Fibroblast of skin of left biceps (primary cell): Measurements from ENCODE around the gene KCNV2.
"Not testable (repeated sequence)": the region's sequence is repeated elsewhere in the genome, so short reads cannot be mapped to it uniquely, and the experiment has no call there.

Experiments
- DNase-seq, 2 experiments: peaks; one replicate each; pipeline ENCODE4 v3.0.0-alpha.2; 2013; ENCODE audit warnings: low read depth in 2 of 2

Gene KCNV2

GRCh38 chr9:2717385-2717784 lies at the start of gene KCNV2:
Gene KCNV2, plus strand, starts transcription at chr9:2717510. Its CDS starts 230 bp downstream, at chr9:2717740.
- DNase-seq: no peak

DNA sequence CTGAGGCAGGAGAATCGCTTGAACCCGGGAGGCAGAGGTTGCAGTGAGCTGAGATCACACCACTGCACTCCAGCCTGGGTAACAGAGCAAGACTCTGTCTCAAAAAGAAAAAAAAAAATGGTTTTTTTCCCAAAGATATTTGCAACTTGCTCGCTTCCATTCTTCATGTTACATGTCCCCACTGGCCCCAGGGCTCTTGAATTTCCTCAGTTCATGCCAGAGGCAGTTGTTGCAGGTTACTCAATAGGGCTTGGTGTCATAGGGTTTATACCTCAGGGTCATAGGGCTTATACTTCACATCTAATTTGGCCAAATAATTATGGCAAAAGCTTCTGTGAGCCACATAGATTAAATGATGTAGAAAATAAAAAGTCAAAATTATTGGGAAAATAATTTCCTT lies 44.1 kb upstream of the KCNV2 start:
- no peak for DNase-seq

GRCh38 chr9:2674141-2674824 lies 43.0 kb upstream of the KCNV2 start:
- DNase-seq: no peak

DNA sequence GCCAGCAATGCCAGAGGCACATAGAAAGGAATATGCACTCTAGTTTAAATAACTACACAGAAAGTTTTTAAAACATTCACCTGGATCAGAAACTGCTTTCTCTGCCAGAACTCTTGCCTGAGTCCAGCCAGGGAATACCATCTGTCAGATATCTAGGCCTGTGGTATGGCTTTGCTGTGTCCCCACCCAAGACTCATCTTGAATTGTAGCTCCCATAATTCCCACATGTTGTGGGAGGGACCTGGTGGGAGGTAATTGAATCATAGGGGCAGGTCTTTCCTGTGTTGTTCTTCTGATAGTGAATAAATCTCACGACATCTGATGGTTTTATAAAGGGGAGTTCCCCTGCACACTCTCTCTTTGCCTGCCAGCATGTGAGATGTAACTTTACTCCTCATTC lies 41.5 kb upstream of the KCNV2 start:
- no peak for DNase-seq

DNA sequence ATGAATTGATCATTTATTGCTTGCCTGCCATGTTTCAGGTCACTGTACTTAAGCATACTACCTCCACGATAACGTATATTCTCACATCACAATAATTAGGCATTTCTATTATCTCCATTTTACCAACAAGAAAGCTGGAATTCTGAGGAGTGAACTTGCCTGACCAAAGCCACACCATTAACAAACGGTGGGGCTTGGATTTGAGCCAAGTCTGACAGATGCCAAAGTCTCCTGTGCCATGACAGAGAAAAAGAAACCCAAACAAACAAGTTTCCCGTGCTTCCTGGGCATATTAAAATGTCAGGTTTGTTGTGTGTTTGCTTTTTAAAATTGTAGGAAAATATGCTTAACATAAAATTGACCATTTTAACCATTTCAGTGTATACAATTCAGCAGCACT lies 40.8 kb upstream of the KCNV2 start:
- no peak for DNase-seq

DNA sequence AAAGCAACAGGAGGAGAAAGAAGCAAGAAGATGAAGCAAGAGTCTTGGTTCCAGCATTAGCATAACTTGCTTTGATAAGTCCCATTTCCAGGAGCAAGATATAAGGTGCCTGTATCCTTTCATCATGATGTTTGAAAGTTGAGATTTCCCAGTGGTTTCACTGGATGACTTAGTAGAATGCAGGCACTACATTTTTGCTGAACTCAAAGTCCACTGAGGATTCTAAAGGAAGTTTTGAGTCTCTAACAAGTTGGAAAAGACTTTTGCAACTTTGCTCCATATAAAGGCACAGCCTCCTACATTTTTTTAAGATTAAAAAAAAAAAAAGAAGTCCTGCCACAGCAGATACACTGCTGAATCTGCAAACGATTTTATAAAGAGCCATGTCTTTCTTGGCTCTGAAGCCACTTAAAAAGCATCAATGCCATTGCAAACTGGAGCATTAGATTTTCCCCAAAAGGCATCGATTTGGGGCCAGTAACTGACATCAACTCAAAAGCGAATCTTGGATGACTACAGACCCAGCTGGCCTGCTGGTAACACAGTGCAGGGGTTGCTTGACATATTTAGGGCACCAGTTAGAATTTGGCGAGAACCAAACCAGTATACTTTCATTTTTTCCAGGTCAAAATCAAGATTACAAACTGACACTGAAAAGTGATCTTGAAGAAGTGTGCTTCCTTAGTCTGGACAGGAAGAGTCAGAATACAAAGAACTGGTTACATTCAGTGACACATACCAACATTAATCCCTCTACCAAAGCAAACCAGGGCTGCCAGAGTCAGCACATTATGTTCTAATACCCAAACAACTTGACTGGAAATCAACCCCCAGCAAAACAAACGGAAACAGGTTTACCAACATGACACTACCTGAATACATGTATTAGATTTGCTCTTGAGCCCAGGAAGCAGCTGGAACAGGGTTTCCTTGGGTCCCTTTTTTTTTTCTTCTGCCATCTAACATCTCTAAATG lies 39.1 kb upstream of the KCNV2 start:
- no peak for DNase-seq

GRCh38 chr9:2679011-2679410 lies 38.3 kb upstream of the KCNV2 start:
- DNase-seq: no peak

- no peak for DNase-seq
Measured at GRCh38 chr9:2681981-2682380, 35.3 kb upstream of the KCNV2 start.

- no peak for DNase-seq
Measured at GRCh38 chr9:2686911-2687310, 30.4 kb upstream of the KCNV2 start.

- no peak for DNase-seq
Measured at GRCh38 chr9:2688636-2689035, 28.7 kb upstream of the KCNV2 start.

DNA sequence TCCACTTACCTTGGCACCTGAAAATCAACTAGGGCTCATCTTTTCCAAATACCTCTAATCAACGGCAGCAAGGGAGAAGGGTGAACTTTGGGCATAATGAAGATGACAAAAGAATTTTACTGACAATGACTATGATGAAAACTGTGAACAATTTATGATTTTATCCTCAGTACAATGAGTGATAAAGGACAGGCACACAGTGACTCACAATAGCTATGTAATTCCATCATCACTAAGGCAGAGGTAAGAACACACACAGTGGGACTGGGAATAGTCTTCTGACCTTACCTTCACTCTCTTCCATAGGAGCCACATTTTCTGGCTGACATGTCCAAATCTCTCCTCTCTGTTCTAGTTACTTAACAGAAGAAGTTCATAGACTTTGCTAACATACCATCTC lies 26.1 kb upstream of the KCNV2 start:
- DNase-seq: no peak

DNA sequence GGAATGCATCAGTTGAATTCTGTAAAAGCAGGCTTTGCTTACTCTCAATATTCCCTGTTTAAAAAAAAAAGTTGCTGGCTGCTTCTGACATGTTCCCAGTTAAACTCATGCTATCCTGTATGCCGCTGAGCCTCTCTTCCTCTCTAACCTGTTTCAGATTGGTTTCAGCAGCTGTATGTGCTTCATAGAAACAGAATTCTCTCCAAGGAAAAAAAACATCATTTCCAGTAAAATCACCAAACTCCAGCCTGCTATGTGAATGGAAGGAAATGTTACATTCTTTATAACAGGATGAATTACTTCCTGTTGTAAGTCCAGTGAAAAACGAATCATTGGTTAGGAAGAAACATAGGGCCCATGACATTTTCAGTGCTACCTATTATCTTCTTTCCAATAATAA lies 25.7 kb upstream of the KCNV2 start:
- DNase-seq: peak in 1 of 2 experiments; percentile 9

DNA sequence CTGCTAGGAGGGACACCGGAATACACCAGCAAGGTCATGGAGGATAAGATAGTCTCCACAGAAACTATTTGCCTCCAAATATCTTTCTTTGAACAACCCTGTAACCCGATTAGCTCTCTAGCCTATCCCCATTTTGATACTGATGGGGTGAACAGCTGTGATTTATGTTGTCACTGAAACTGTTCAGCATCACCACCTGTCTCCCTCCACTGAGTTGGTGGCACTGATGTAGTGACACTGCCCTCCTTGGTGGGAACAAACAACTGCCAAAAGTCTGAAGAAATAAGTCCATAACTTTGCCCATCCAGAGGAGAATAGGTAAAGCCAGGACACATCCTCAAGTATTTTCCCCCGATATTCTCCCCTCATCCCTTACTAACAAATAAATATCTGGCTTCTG lies 24.3 kb upstream of the KCNV2 start:
- DNase-seq: no peak

DNA sequence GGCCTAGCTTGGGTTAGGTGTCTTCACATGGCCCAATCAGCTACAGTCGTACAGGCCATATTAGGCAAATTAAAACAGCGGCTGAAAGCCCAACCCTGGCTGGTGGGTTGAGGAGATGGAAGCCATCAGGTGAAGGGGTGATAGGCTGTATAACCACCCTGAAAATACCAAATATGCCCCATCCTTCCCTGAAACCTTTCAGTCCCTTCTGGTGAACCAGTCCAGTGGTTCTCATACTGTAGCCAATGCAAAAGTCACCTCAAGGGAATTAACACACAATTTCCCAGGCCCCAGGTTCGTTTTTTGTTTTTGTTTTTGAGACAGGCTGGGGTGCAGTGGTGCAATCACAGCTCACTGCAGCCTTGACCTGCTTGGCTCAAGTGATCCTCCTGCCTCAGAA lies 19.8 kb upstream of the KCNV2 start:
- no peak for DNase-seq

DNA sequence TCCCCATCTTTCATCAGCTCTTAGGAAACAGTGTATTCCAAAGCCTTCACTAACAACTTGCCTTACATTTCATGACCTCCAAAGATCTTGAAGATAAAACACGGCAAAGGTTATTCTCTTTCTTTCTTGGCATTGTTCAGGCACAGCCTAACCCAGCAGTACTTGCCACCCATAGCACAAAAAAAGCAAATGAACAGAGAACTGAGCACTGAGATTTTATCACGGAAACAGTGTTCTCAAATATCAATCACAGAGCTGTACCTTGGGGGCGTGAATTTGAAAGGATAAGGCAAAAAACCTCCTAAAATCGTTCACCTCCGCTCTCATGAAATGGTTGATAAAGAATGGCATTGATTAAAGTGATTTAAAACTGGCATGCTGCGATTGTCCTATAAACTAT lies 16.9 kb upstream of the KCNV2 start:
- DNase-seq: no peak

GRCh38 chr9:2700909-2701550 lies 16.3 kb upstream of the KCNV2 start:
- DNase-seq: no peak

DNA sequence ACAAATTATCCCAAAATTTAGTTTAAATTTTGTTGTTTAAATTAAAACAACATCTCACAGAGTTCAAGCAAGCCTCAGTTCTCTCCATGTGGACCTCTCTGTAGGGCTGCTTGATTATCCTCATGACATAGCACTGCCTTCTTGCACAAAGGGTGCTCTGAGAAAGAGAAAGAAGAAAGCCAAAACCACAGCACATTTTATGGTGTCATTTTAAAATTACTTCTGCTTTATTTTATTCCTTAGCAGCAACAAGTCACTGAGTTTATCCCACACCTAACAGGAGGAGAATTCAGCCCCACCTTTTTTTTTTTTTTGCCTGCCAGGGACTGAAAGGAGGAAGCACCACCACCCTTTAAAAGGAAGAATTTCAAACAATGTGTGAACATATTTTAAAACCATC lies 12.8 kb upstream of the KCNV2 start:
- no peak for DNase-seq

GRCh38 chr9:2707256-2707655 lies 10.1 kb upstream of the KCNV2 start:
- not testable (repeated sequence) for DNase-seq

DNA sequence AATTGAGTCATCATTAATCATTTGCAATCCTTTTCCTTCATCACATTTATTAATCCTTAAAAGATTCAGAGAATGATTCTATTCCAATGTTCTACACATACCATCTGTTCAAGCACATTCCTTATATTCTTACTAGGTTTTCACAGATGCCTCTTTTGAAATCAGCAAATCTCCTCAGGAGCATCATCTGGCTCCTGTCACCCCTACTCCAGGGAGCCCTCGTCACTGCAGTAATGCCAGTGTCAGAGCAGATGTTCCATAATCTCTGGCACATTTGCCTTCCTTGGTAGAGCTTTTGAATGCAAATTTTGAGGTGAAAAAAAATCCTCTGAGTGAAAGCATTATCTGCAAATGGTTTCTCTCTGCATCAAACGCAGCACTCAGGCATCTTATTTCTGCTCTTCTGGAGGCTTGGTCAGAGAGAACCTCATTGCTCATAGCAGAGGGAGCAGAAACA lies 7.6 kb upstream of the KCNV2 start:
- no peak for DNase-seq

GRCh38 chr9:2711716-2712115 lies 5.6 kb upstream of the KCNV2 start:
- DNase-seq: no peak

DNA sequence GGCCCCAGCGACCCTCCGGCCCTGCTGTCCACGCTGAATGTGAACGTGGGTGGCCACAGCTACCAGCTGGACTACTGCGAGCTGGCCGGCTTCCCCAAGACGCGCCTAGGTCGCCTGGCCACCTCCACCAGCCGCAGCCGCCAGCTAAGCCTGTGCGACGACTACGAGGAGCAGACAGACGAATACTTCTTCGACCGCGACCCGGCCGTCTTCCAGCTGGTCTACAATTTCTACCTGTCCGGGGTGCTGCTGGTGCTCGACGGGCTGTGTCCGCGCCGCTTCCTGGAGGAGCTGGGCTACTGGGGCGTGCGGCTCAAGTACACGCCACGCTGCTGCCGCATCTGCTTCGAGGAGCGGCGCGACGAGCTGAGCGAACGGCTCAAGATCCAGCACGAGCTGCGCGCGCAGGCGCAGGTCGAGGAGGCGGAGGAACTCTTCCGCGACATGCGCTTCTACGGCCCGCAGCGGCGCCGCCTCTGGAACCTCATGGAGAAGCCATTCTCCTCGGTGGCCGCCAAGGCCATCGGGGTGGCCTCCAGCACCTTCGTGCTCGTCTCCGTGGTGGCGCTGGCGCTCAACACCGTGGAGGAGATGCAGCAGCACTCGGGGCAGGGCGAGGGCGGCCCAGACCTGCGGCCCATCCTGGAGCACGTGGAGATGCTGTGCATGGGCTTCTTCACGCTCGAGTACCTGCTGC lies 839 bp downstream of the KCNV2 start:
- DNase-seq: no peak

DNA sequence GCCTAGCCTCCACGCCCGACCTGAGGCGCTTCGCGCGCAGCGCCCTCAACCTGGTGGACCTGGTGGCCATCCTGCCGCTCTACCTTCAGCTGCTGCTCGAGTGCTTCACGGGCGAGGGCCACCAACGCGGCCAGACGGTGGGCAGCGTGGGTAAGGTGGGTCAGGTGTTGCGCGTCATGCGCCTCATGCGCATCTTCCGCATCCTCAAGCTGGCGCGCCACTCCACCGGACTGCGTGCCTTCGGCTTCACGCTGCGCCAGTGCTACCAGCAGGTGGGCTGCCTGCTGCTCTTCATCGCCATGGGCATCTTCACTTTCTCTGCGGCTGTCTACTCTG lies 1.4 kb downstream of the KCNV2 start:
- DNase-seq: no peak
